ENCODE results near the gene AIG1. TPM values are rescaled to one million over a fixed set of nuclear protein-coding genes. Genes with fewer than 3 reads are reported as not detected.

The AIG1 gene
- total RNA-seq, 1 donor, result 70.9 TPM

GRCh38 chr6:143224516-143224915, 163.8 kb downstream of the AIG1 start:
- Histone ChIP-seq H2AFZ (ENCODE audit: low read length) (no peak overlapping the region), H3K4me1 (ENCODE audit: insufficient read depth, low read length) (no peaks in the 10 kb centered on the region), H3K9me3 (ENCODE audit: low read depth, low read length) (no peaks in the 10 kb centered on the region), H3K27me3 (ENCODE audit: insufficient read depth, low read length) (no peaks in the 10 kb centered on the region), H3K79me2 (ENCODE audit: insufficient read depth, low read length) (no peaks in the 10 kb centered on the region), H3K4me3 (ENCODE audit: insufficient read depth, low read length) (no peak overlapping the region), H3K27ac (ENCODE audit: low read depth, low read length) (no peak overlapping the region), H3K4me2 (ENCODE audit: insufficient read depth, low read length) (no peak overlapping the region), H4K20me1 (ENCODE audit: insufficient read depth, low read length) (no peaks in the 10 kb centered on the region), H3K36me3 (ENCODE audit: insufficient read depth, low read length) (no peaks in the 10 kb centered on the region)
- DNase-seq (ENCODE audit: insufficient read length, low spot score, missing footprints), result no peak
- TF ChIP-seq CTCF (IDR thresholded peaks at IDR 0.05; ENCODE audit: extremely low read depth, low read depth, low read length), result no peak

- no peak overlapping the region for H3K4me2 ChIP-seq (ENCODE audit: insufficient read depth, low read length)
- H3K9me3 ChIP-seq (ENCODE audit: low read depth, low read length), result no peaks in the 10 kb centered on the region
- no peak overlapping the region for H2AFZ ChIP-seq (ENCODE audit: low read length)
- TF ChIP-seq CTCF (IDR thresholded peaks at IDR 0.05; ENCODE audit: extremely low read depth, low read depth, low read length), result no peak
- no peaks in the 10 kb centered on the region for H4K20me1 ChIP-seq (ENCODE audit: insufficient read depth, low read length)
- H3K36me3 ChIP-seq (ENCODE audit: insufficient read depth, low read length), result no peaks in the 10 kb centered on the region
- no peak for DNase-seq (ENCODE audit: insufficient read length, low spot score, missing footprints)
- no peak overlapping the region for H3K4me3 ChIP-seq (ENCODE audit: insufficient read depth, low read length)
- no peaks in the 10 kb centered on the region for H3K4me1 ChIP-seq (ENCODE audit: insufficient read depth, low read length)
- no peaks in the 10 kb centered on the region for H3K79me2 ChIP-seq (ENCODE audit: insufficient read depth, low read length)
- no peak overlapping the region for H3K27ac ChIP-seq (ENCODE audit: low read depth, low read length)
- no peaks in the 10 kb centered on the region for H3K27me3 ChIP-seq (ENCODE audit: insufficient read depth, low read length)
These were observed 165.2 kb downstream of the AIG1 start for GRCh38 chr6:143225929-143226328.

GRCh38 chr6:143227675-143228074, 167.0 kb downstream of the AIG1 start:
- no peak for TF ChIP-seq CTCF (IDR thresholded peaks at IDR 0.05; ENCODE audit: extremely low read depth, low read depth, low read length)
- H3K79me2 ChIP-seq (ENCODE audit: insufficient read depth, low read length), result no peaks in the 10 kb centered on the region
- H3K36me3 ChIP-seq (ENCODE audit: insufficient read depth, low read length), result no peaks in the 10 kb centered on the region
- DNase-seq (ENCODE audit: insufficient read length, low spot score, missing footprints), result no peak
- H3K27ac ChIP-seq (ENCODE audit: low read depth, low read length), result no peak overlapping the region
- no peaks in the 10 kb centered on the region for H4K20me1 ChIP-seq (ENCODE audit: insufficient read depth, low read length)
- no peak overlapping the region for H2AFZ ChIP-seq (ENCODE audit: low read length)
- H3K4me2 ChIP-seq (ENCODE audit: insufficient read depth, low read length), result no peak overlapping the region
- H3K4me3 ChIP-seq (ENCODE audit: insufficient read depth, low read length), result no peak overlapping the region
- H3K4me1 ChIP-seq (ENCODE audit: insufficient read depth, low read length), result no peaks in the 10 kb centered on the region
- no peaks in the 10 kb centered on the region for H3K27me3 ChIP-seq (ENCODE audit: insufficient read depth, low read length)
- H3K9me3 ChIP-seq (ENCODE audit: low read depth, low read length), result no peaks in the 10 kb centered on the region

GRCh38 chr6:143229400-143229799, 168.7 kb downstream of the AIG1 start:
- Histone ChIP-seq H4K20me1 (ENCODE audit: insufficient read depth, low read length) (no peaks in the 10 kb centered on the region), H3K9me3 (ENCODE audit: low read depth, low read length) (no peaks in the 10 kb centered on the region), H3K4me1 (ENCODE audit: insufficient read depth, low read length) (no peaks in the 10 kb centered on the region), H2AFZ (ENCODE audit: low read length) (no peak overlapping the region), H3K27ac (ENCODE audit: low read depth, low read length) (no peak overlapping the region), H3K4me3 (ENCODE audit: insufficient read depth, low read length) (no peak overlapping the region), H3K27me3 (ENCODE audit: insufficient read depth, low read length) (no peaks in the 10 kb centered on the region), H3K36me3 (ENCODE audit: insufficient read depth, low read length) (no peaks in the 10 kb centered on the region), H3K4me2 (ENCODE audit: insufficient read depth, low read length) (no peak overlapping the region), H3K79me2 (ENCODE audit: insufficient read depth, low read length) (no peaks in the 10 kb centered on the region)
- DNase-seq (ENCODE audit: insufficient read length, low spot score, missing footprints), result no peak
- TF ChIP-seq CTCF (IDR thresholded peaks at IDR 0.05; ENCODE audit: extremely low read depth, low read depth, low read length), result no peak
